Liver (tissue), 3 donors: Measurements from ENCODE around the gene TP73.

ENCODE experiments used
- CTCF ChIP-seq: fragments of 150-350 bp; IDR thresholded peaks from 2 replicates; pipeline ENCODE4 v1.5.1; 2017; ENCODE audit warnings: improper control_type of control experiment, low read depth, low read length; ENCODE audit not compliant: missing input control
- FOXA1 ChIP-seq: IDR thresholded peaks from 2 replicates; pipeline ENCODE4 v1.6.1; 2016; ENCODE audit warnings: antibody characterized with exemption
- GABPA ChIP-seq, 2 donors: IDR thresholded peaks in 1 of 2; conservative IDR thresholded peaks in 1 of 2; 2 replicates each; pipeline ENCODE4 v1.6.1; 2016; ENCODE audit warnings: antibody characterized with exemption in 2 of 2, mild to moderate bottlenecking in 1 of 2, moderate library complexity in 1 of 2
- JUND ChIP-seq, 2 donors: IDR thresholded peaks; 2 replicates each; pipeline ENCODE4 v1.6.1; 2016; ENCODE audit warnings: antibody characterized with exemption in 2 of 2
- MAX ChIP-seq: IDR thresholded peaks from 2 replicates; pipeline ENCODE4 v1.6.1; 2016; ENCODE audit warnings: antibody characterized with exemption
- RAD21 ChIP-seq, 2 donors: IDR thresholded peaks; 2 replicates each; pipeline ENCODE4 v1.6.1; 2016; ENCODE audit warnings: antibody characterized with exemption in 2 of 2, mild to moderate bottlenecking in 2 of 2
- SP1 ChIP-seq: IDR thresholded peaks from 2 replicates; pipeline ENCODE4 v1.6.1; 2018; ENCODE audit warnings: antibody characterized with exemption, mild to moderate bottlenecking
- TAF1 ChIP-seq: conservative IDR thresholded peaks from 2 replicates; pipeline ENCODE4 v1.6.1; 2016; ENCODE audit warnings: antibody characterized with exemption, mild to moderate bottlenecking
- YY1 ChIP-seq: IDR thresholded peaks from 2 replicates; pipeline ENCODE4 v1.6.1; 2016; ENCODE audit warnings: antibody characterized with exemption, mild to moderate bottlenecking
- TF ChIP-seq, protein P1 (sequence below): IDR thresholded peaks from 2 replicates; pipeline ENCODE4 v1.6.1; 2016; ENCODE audit warnings: antibody characterized with exemption, mild to moderate bottlenecking
- donor health status: healthy.
- donor health status: healthy.

DNA sequence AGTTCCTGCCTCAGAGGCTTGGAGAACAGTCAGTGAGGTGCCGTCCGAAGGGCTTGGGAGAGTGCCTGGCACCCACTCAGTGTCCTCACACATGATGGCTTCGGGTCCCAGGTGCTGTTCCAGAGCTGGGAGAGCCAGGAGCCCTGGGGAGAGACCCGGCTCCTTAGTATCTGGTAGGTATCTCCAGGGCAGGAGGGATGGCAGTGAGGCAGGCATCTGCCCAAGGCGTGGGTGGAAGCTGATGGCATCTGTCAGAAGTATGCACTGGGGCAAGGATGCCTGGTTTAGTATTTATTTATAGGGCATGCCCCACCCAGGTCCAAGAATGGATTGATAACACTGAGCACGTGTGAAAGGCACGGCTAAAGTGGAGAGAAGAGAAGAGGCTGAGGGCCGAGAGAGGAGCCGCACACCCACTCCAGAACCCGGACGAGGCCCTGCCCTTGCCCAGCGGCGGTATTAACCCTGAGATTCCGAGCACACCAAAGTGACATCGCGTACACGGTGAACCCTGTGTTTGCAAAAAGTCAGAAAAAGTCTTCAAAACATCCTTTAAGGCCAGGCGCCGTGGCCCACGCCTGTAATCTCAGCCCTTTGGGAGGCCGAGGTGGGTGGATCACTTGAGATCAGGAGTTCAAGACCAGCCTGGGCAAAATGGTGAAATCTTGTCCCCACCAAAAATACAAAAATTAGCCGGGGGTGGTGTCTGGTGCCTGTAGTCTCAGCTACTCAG, 2.4 kb downstream of the TP73 start:
- TF ChIP-seq CTCF (no peak), FOXA1 (no peak), YY1 (no peak), JUND (IDR thresholded peaks at IDR 0.05) (no peak), MAX (no peak), RAD21 (IDR thresholded peaks at IDR 0.05) (no peak), GABPA (IDR thresholded peaks at IDR 0.05 in 1 of 2, conservative IDR thresholded peaks at IDR 0.05 in 1 of 2) (no peak), TAF1 (no peak), SP1 (no peak)
- TF ChIP-seq, protein P1, sequence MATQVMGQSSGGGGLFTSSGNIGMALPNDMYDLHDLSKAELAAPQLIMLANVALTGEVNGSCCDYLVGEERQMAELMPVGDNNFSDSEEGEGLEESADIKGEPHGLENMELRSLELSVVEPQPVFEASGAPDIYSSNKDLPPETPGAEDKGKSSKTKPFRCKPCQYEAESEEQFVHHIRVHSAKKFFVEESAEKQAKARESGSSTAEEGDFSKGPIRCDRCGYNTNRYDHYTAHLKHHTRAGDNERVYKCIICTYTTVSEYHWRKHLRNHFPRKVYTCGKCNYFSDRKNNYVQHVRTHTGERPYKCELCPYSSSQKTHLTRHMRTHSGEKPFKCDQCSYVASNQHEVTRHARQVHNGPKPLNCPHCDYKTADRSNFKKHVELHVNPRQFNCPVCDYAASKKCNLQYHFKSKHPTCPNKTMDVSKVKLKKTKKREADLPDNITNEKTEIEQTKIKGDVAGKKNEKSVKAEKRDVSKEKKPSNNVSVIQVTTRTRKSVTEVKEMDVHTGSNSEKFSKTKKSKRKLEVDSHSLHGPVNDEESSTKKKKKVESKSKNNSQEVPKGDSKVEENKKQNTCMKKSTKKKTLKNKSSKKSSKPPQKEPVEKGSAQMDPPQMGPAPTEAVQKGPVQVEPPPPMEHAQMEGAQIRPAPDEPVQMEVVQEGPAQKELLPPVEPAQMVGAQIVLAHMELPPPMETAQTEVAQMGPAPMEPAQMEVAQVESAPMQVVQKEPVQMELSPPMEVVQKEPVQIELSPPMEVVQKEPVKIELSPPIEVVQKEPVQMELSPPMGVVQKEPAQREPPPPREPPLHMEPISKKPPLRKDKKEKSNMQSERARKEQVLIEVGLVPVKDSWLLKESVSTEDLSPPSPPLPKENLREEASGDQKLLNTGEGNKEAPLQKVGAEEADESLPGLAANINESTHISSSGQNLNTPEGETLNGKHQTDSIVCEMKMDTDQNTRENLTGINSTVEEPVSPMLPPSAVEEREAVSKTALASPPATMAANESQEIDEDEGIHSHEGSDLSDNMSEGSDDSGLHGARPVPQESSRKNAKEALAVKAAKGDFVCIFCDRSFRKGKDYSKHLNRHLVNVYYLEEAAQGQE: no peak
